HepG2 (cell line): ENCODE measurements around the gene TBC1D5.

Experiments used
- CTCF ChIP-seq: sonication (generic); formaldehyde crosslinking; IDR thresholded peaks from 2 replicates; pipeline ENCODE4 v1.5.0; 2020; ENCODE audit warnings: mild to moderate bottlenecking, missing genetic modification reagents, moderate library complexity
- EZH2 ChIP-seq: conservative IDR thresholded peaks from 2 replicates; pipeline ENCODE4 v1.6.1; 2012; ENCODE audit warnings: mild to moderate bottlenecking, low read depth, low read length, moderate library complexity
- SIN3B ChIP-seq: fragments of 150-350 bp; IDR thresholded peaks from 2 replicates; pipeline ENCODE4 v1.6.1; 2014; ENCODE audit warnings: low read length
- ZNF280D ChIP-seq: sonication (generic); formaldehyde crosslinking; IDR thresholded peaks from 2 replicates; pipeline ENCODE4 v1.5.1; 2020; ENCODE audit warnings: mild to moderate bottlenecking, missing genetic modification reagents
- TF ChIP-seq, protein P1 (sequence below): sonication (generic); formaldehyde crosslinking; IDR thresholded peaks from 2 replicates; pipeline ENCODE4 v1.4.0; 2020; ENCODE audit warnings: missing genetic modification reagents
- TF ChIP-seq, protein P2 (sequence below): sonication (generic); formaldehyde crosslinking; IDR thresholded peaks from 2 replicates; pipeline ENCODE4 v1.4.0; 2020; ENCODE audit warnings: mild to moderate bottlenecking, missing genetic modification reagents

DNA sequence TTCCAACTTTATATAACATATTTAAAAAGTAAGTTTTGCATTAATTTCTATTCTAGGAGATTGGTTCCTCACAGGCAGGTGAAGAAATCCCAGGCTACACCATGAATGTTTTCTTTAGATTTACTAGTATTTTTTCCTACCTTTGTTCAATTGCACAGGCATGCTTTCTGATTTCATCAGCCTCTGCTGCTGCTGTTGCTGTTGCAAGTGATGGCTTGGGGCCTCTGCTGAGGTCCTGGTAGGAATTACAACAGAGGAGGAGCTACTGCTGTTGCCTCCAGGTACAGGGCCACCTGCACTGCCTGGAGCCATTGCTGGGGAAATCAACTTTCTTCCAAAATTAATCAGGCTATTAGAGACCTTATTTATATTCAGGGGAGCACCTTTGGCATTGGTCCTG is 504.4 kb downstream of the TBC1D5 start:
- TF ChIP-seq, protein P1, sequence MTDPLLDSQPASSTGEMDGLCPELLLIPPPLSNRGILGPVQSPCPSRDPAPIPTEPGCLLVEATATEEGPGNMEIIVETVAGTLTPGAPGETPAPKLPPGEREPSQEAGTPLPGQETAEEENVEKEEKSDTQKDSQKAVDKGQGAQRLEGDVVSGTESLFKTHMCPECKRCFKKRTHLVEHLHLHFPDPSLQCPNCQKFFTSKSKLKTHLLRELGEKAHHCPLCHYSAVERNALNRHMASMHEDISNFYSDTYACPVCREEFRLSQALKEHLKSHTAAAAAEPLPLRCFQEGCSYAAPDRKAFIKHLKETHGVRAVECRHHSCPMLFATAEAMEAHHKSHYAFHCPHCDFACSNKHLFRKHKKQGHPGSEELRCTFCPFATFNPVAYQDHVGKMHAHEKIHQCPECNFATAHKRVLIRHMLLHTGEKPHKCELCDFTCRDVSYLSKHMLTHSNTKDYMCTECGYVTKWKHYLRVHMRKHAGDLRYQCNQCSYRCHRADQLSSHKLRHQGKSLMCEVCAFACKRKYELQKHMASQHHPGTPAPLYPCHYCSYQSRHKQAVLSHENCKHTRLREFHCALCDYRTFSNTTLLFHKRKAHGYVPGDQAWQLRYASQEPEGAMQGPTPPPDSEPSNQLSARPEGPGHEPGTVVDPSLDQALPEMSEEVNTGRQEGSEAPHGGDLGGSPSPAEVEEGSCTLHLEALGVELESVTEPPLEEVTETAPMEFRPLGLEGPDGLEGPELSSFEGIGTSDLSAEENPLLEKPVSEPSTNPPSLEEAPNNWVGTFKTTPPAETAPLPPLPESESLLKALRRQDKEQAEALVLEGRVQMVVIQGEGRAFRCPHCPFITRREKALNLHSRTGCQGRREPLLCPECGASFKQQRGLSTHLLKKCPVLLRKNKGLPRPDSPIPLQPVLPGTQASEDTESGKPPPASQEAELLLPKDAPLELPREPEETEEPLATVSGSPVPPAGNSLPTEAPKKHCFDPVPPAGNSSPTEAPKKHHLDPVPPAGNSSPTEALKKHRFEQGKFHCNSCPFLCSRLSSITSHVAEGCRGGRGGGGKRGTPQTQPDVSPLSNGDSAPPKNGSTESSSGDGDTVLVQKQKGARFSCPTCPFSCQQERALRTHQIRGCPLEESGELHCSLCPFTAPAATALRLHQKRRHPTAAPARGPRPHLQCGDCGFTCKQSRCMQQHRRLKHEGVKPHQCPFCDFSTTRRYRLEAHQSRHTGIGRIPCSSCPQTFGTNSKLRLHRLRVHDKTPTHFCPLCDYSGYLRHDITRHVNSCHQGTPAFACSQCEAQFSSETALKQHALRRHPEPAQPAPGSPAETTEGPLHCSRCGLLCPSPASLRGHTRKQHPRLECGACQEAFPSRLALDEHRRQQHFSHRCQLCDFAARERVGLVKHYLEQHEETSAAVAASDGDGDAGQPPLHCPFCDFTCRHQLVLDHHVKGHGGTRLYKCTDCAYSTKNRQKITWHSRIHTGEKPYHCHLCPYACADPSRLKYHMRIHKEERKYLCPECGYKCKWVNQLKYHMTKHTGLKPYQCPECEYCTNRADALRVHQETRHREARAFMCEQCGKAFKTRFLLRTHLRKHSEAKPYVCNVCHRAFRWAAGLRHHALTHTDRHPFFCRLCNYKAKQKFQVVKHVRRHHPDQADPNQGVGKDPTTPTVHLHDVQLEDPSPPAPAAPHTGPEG (CRISPR knock-in tag) = no peak
- TF ChIP-seq ZNF280D (CRISPR knock-in tag) (no peak), SIN3B (no peak), EZH2 (no peak), CTCF (CRISPR knock-in tag) (no peak)
- TF ChIP-seq, protein P2, sequence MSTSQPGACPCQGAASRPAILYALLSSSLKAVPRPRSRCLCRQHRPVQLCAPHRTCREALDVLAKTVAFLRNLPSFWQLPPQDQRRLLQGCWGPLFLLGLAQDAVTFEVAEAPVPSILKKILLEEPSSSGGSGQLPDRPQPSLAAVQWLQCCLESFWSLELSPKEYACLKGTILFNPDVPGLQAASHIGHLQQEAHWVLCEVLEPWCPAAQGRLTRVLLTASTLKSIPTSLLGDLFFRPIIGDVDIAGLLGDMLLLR = no peak
